Caco-2 (cell line): ENCODE measurements around the gene NOTO. TPM values are rescaled to one million over a fixed set of nuclear protein-coding genes. Genes with fewer than 3 reads are reported as not detected.

Source experiments
- BruUV-seq: library from RNA; stranded (reverse); fragments of 400-500 nt; replicated peaks from 2 replicates; lab custom pipeline; 2021; lab: Mats Ljungman, UMichigan
- CTCF ChIA-PET: fragments of 300-600 bp; sonication (Branson Sonifier 250); formaldehyde crosslinking; loops from one replicate; lab custom pipeline; 2022; ENCODE audit warnings: antibody characterized with exemption; lab: Charles Lee
- POLR2A ChIA-PET: fragments of 300-600 bp; sonication (Branson Sonifier 250); formaldehyde crosslinking; loops from one replicate; lab custom pipeline; 2022; ENCODE audit warnings: antibody characterized with exemption; lab: Charles Lee
- DNase-seq, 2 experiments: peaks; one replicate each; pipeline versions ENCODE4 v3.0.0 to v3.0.0-alpha.2; 2020 to 2022
- H3K27me3 ChIP-seq: replicated peaks from 2 replicates; pipeline ENCODE4 v1.6.0; 2011; ENCODE audit warnings: low read length; ENCODE audit not compliant: control insufficient read depth, insufficient read depth
- H3K36me3 ChIP-seq: 2 replicates; pipeline ENCODE4 v1.5.1; 2011; ENCODE audit warnings: low read length; ENCODE audit not compliant: control insufficient read depth, insufficient read depth
- H3K4me1 ChIP-seq: fragments of 250-450 bp; sonication (Bioruptor Pico); 2 replicates; pipeline ENCODE4 v1.5.1; 2020; ENCODE audit warnings: mild to moderate bottlenecking
- H3K4me3 ChIP-seq: 2 replicates; pipeline ENCODE4 v1.5.1; 2011; ENCODE audit warnings: low read depth, mild to moderate bottlenecking, control low read depth, low read length
- H3K9me3 ChIP-seq: fragments of 250-450 bp; sonication (Bioruptor Pico); 2 replicates; pipeline ENCODE4 v1.5.1; 2020; ENCODE audit warnings: mild to moderate bottlenecking, moderate library complexity
- H3K27ac Mint-ChIP-seq: one replicate; pipeline ENCODE4 v1.8.0; 2022; ENCODE audit warnings: mixed read lengths; ENCODE audit not compliant: unreplicated experiment
- H3K27me3 Mint-ChIP-seq: one replicate; pipeline ENCODE4 v1.8.0; 2022; ENCODE audit warnings: mixed read lengths; ENCODE audit not compliant: insufficient read depth, unreplicated experiment
- H3K36me3 Mint-ChIP-seq: one replicate; pipeline ENCODE4 v1.8.0; 2022; ENCODE audit warnings: mild to moderate bottlenecking, mixed read lengths; ENCODE audit not compliant: insufficient read depth, unreplicated experiment
- H3K4me1 Mint-ChIP-seq: one replicate; pipeline ENCODE4 v1.8.0; 2022; ENCODE audit warnings: low read depth, mixed read lengths; ENCODE audit not compliant: unreplicated experiment
- H3K4me3 Mint-ChIP-seq: one replicate; pipeline ENCODE4 v1.8.0; 2022; ENCODE audit warnings: mild to moderate bottlenecking, moderate library complexity, mixed read lengths; ENCODE audit not compliant: unreplicated experiment
- H3K9me3 Mint-ChIP-seq: one replicate; pipeline ENCODE4 v1.8.0; 2022; ENCODE audit warnings: mixed read lengths; ENCODE audit not compliant: unreplicated experiment
- intact Hi-C: fragments of 100-400 bp; cut with micrococcal nuclease; formaldehyde crosslinking; loops from one replicate; pipeline ENCODE4 v1.10.0; 2022; ENCODE audit not compliant: unreplicated experiment
- total RNA-seq: library from RNA; stranded (reverse); gene quantifications from 2 replicates; pipeline ENCODE4 v1.2.3, GENCODE V29; 2022
- TF ChIP-seq, protein P1 (sequence below), 2 experiments: fragments of 200-600 bp in 1 of 2; IDR thresholded peaks; 1 replicate in 1 of 2; 2 replicates in 1 of 2; pipeline versions ENCODE4 v1.5.1 to v1.8.0; 2011 to 2022; ENCODE audit warnings: antibody characterized with exemption in 1 of 2, control low read depth in 1 of 2, inconsistent platforms in 1 of 2, low read depth in 1 of 2, low read length in 1 of 2, mild to moderate bottlenecking in 1 of 2, moderate library complexity in 1 of 2; ENCODE audit not compliant: insufficient read depth in 1 of 2, severe bottlenecking in 1 of 2, unreplicated experiment in 1 of 2

NOTO gene
- total RNA-seq, 1 experiment from 2014 or later, result not detected

DNA sequence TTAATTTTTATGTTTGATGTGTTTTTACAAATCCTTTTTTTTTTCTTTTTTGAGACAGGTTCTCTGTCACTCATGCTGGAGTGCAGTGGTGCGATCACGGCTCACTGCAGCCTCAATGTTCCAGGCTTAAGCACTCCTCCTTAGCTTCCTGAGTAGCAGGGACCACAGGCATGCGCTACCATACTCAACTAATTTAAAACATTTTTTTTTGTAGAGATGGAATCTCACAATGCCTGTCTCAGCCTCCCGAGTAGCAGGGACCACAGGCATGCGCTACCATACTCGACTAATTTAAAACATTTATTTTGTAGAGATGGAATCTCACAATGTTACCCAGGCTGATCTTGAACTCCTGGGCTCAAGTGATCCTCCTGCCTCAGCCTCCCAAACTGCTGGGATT lies 3.2 kb downstream of the NOTO start:
- no peak overlapping the region for H3K27ac Mint-ChIP-seq
- CTCF ChIA-PET, result no interaction called here

DNA sequence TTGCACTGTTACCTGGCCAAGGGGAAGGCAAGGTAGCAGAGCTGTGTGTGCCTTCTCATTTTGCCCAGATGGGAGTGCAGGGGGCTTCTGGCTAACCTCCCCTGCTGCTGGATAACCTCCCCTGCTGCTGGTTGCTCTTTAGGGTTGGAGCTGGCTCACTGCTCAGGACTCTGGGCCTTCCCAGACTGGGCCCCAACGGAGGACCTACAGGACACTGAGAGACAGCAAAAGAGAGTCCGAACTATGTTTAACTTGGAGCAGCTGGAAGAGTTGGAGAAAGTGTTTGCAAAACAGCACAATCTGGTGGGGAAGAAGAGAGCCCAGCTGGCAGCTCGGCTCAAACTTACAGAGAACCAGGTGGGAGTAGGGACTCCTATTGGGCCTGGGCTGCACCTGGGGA lies 5.9 kb downstream of the NOTO start:
- TF ChIP-seq, protein P1, sequence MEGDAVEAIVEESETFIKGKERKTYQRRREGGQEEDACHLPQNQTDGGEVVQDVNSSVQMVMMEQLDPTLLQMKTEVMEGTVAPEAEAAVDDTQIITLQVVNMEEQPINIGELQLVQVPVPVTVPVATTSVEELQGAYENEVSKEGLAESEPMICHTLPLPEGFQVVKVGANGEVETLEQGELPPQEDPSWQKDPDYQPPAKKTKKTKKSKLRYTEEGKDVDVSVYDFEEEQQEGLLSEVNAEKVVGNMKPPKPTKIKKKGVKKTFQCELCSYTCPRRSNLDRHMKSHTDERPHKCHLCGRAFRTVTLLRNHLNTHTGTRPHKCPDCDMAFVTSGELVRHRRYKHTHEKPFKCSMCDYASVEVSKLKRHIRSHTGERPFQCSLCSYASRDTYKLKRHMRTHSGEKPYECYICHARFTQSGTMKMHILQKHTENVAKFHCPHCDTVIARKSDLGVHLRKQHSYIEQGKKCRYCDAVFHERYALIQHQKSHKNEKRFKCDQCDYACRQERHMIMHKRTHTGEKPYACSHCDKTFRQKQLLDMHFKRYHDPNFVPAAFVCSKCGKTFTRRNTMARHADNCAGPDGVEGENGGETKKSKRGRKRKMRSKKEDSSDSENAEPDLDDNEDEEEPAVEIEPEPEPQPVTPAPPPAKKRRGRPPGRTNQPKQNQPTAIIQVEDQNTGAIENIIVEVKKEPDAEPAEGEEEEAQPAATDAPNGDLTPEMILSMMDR (IDR thresholded peaks at IDR 0.05; ENCODE audit: insufficient read depth in 1 of 2, low read depth in 1 of 2, low read length in 1 of 2, severe bottlenecking in 1 of 2, unreplicated experiment in 1 of 2), result no peak
- ChIA-PET CTCF (interaction anchor here (0.7 to 3.6 kb wide), 3 partner anchors 17 to 123 kb away, joined by 7 to 19 read pairs (median 10); no protein-coding TSS in a partner anchor), POLR2A (no interaction called here)
- Histone ChIP-seq H3K27me3 (no peaks in the 10 kb centered on the region), H3K36me3 (no peaks in the 10 kb centered on the region), H3K4me1 (peaks cover 8% of the 10 kb centered on the region), H3K4me3 (no peak overlapping the region), H3K9me3 (no peaks in the 10 kb centered on the region)
- no TSS peak for BruUV-seq
- Mint-ChIP-seq H3K36me3 (peaks cover under 1% of the 10 kb centered on the region), H3K27ac (no peak overlapping the region), H3K4me1 (no peaks in the 10 kb centered on the region), H3K9me3 (no peaks in the 10 kb centered on the region), H3K27me3 (no peaks in the 10 kb centered on the region), H3K4me3 (no peak overlapping the region)
- DNase-seq, result no peak
- intact Hi-C loops, result no loop called here

More for the DNA sequence above, 3.2 kb downstream of the NOTO start:
- Histone ChIP-seq H3K4me3 (no peak overlapping the region), H3K9me3 (no peaks in the 10 kb centered on the region), H3K36me3 (no peaks in the 10 kb centered on the region), H3K27me3 (no peaks in the 10 kb centered on the region), H3K4me1 (no peaks in the 10 kb centered on the region)
- POLR2A ChIA-PET, result no interaction called here
- Mint-ChIP-seq H3K4me1 (no peaks in the 10 kb centered on the region), H3K4me3 (no peak overlapping the region), H3K27me3 (no peaks in the 10 kb centered on the region), H3K9me3 (no peaks in the 10 kb centered on the region), H3K36me3 (no peaks in the 10 kb centered on the region)
- TF ChIP-seq, protein P1 (IDR thresholded peaks at IDR 0.05; ENCODE audit: insufficient read depth in 1 of 2, low read depth in 1 of 2, low read length in 1 of 2, severe bottlenecking in 1 of 2, unreplicated experiment in 1 of 2), result no peak
- no TSS peak for BruUV-seq
- DNase-seq, result no peak
- intact Hi-C loops, result no loop called here

DNA sequence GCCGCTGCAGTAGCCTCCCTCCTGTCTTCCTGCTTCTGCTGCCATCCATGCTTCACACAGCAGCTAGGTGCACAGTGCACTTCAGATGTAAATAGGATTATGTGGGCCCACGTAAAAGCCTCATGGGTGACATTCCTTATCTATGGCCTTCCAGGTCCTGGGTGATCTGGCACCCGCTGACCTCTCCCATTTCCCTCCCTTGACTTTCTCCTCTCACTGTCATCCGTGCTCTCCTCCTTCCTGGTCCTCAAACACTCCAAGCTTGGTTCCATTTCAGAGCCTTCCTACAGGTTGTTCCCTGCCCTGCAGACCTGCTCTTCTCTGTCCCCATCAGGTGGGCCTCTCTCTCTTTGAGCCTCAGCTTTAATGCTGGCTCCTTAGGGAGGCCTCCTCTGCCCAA lies 7.6 kb downstream of the NOTO start:
- intact Hi-C loops, result loop anchor here (5.0 kb wide), 1 partner anchor 48 kb away; no protein-coding TSS in a partner anchor
- Mint-ChIP-seq H3K27me3 (no peaks in the 10 kb centered on the region), H3K36me3 (peaks cover 10% of the 10 kb centered on the region), H3K9me3 (no peaks in the 10 kb centered on the region), H3K4me1 (peaks cover under 1% of the 10 kb centered on the region), H3K27ac (no peak overlapping the region), H3K4me3 (no peak overlapping the region)
- DNase-seq, result no peak
- Histone ChIP-seq H3K27me3 (no peaks in the 10 kb centered on the region), H3K4me3 (no peak overlapping the region), H3K4me1 (peaks cover 15% of the 10 kb centered on the region), H3K36me3 (no peaks in the 10 kb centered on the region), H3K9me3 (no peaks in the 10 kb centered on the region)
- TF ChIP-seq, protein P1 (IDR thresholded peaks at IDR 0.05; ENCODE audit: insufficient read depth in 1 of 2, low read depth in 1 of 2, low read length in 1 of 2, severe bottlenecking in 1 of 2, unreplicated experiment in 1 of 2), result no peak
- BruUV-seq, result no TSS peak
- CTCF ChIA-PET, result interaction anchor here (0.6 to 3.6 kb wide), 3 partner anchors 18 to 236 kb away, joined by 3 to 19 read pairs (median 4); no protein-coding TSS in a partner anchor
- POLR2A ChIA-PET, result no interaction called here
